A549 (cell line): ENCODE results near the gene MYO7A.

ENCODE experiments used
- FOSL2 ChIP-seq, 2 experiments: fragments of 450-650 bp in 1 of 2; fragments of >200 bp in 1 of 2; sonication (Bioruptor Twin) in 1 of 2; formaldehyde crosslinking; IDR thresholded peaks; 2 replicates each; pipeline versions ENCODE4 v1.5.0 to v1.6.1; 2016 to 2020; ENCODE audit warnings: mild to moderate bottlenecking in 1 of 2, moderate library complexity in 1 of 2
- NR3C1 ChIP-seq: fragments of >200 bp; sonication (Bioruptor Twin); formaldehyde crosslinking; IDR thresholded peaks from 3 replicates; pipeline ENCODE4 v1.6.1; 2017
- USF2 ChIP-seq: fragments of 450-650 bp; IDR thresholded peaks from 2 replicates; pipeline ENCODE4 v1.6.1; 2014; ENCODE audit warnings: antibody characterized with exemption

- no peak for TF ChIP-seq NR3C1
- TF ChIP-seq FOSL2 (IDR thresholded peaks at IDR 0.05), result no peak
- no peak for TF ChIP-seq FOSL2 (CRISPR knock-in tag; IDR thresholded peaks at IDR 0.05)
- TF ChIP-seq USF2, result no peak
Observed at GRCh38 chr11:77086521-77087472, 41.2 kb upstream of the MYO7A start.
